ENCODE measurements around the gene REC8. TPM values are rescaled to one million over a fixed set of nuclear protein-coding genes. Genes with fewer than 3 reads are reported as not detected.

Gene REC8
- total RNA-seq, 3 donors from 2014 or later = 14.9 to 17.0 (median 16.8) TPM

GRCh38 chr14:24136684-24137528 lies 35.0 kb upstream of the REC8 start:
- Histone ChIP-seq H3K4me3 (peak overlapping the region; percentile 98), H3K4me1 (ENCODE audit: low read depth) (peaks cover 35% of the 10 kb centered on the region), H3K36me3 (ENCODE audit: low read depth) (no peaks in the 10 kb centered on the region), H3K9me3 (no peaks in the 10 kb centered on the region)
- ATAC-seq (no peak), DNase-seq (no peak)
- intact Hi-C loops (cut with DNase I, micrococcal nuclease) = no loop called here
- TF ChIP-seq, protein P1, sequence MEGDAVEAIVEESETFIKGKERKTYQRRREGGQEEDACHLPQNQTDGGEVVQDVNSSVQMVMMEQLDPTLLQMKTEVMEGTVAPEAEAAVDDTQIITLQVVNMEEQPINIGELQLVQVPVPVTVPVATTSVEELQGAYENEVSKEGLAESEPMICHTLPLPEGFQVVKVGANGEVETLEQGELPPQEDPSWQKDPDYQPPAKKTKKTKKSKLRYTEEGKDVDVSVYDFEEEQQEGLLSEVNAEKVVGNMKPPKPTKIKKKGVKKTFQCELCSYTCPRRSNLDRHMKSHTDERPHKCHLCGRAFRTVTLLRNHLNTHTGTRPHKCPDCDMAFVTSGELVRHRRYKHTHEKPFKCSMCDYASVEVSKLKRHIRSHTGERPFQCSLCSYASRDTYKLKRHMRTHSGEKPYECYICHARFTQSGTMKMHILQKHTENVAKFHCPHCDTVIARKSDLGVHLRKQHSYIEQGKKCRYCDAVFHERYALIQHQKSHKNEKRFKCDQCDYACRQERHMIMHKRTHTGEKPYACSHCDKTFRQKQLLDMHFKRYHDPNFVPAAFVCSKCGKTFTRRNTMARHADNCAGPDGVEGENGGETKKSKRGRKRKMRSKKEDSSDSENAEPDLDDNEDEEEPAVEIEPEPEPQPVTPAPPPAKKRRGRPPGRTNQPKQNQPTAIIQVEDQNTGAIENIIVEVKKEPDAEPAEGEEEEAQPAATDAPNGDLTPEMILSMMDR (IDR thresholded peaks at IDR 0.05) = no peak

DNA sequence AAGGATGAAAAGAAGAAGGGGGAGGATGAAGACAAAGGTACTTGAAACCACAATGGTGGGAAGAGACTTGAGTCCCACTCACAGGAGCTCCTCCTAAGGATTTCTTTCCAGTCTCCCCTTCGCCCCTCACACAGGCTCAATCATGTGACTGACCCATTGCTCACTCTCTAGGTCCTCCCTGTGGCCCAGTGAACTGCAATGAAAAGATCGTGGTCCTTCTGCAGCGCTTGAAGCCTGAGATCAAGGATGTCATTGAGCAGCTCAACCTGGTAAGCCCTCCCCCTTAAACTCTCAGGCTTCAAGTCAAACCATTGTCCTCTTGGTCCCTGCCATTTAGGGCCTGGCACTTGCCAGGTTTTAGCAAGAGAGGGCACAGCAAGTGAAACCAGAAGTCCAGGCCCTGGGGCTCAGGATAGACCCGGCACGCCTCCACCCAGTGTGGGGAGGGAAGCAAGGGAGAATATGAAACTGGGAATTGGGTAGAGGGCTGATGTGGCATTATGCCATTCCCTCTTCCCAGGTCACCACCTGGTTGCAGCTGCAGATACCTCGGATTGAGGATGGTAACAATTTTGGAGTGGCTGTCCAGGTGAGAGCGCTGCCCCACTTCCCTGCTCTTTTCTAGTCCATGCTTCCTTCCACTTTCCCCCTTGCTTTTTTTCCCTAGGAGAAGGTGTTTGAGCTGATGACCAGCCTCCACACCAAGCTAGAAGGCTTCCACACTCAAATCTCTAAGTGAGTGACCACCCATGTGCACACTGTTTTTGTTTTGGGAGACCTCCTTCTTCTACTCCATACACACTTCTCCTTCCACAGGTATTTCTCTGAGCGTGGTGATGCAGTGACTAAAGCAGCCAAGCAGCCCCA lies 34.1 kb upstream of the REC8 start:
- DNase-seq (no peak), ATAC-seq (no peak)
- peaks cover 43% of the 10 kb centered on the region for H3K4me1 ChIP-seq (ENCODE audit: low read depth)
- TF ChIP-seq, protein P1 (IDR thresholded peaks at IDR 0.05) = no peak
- H3K4me3 ChIP-seq = no peak overlapping the region
- intact Hi-C loops (cut with DNase I, micrococcal nuclease) = no loop called here
- no peaks in the 10 kb centered on the region for H3K36me3 ChIP-seq (ENCODE audit: low read depth)
- no peaks in the 10 kb centered on the region for H3K9me3 ChIP-seq

- ATAC-seq (no peak), DNase-seq (no peak)
- TF ChIP-seq, protein P1 (IDR thresholded peaks at IDR 0.05) = no peak
- Histone ChIP-seq H3K36me3 (ENCODE audit: low read depth) (no peaks in the 10 kb centered on the region), H3K4me3 (no peak overlapping the region), H3K9me3 (no peaks in the 10 kb centered on the region), H3K4me1 (ENCODE audit: low read depth) (peaks cover 44% of the 10 kb centered on the region)
- intact Hi-C loops (cut with DNase I, micrococcal nuclease) = no loop called here
Observed at GRCh38 chr14:24138396-24139271, 33.2 kb upstream of the REC8 start.

DNA sequence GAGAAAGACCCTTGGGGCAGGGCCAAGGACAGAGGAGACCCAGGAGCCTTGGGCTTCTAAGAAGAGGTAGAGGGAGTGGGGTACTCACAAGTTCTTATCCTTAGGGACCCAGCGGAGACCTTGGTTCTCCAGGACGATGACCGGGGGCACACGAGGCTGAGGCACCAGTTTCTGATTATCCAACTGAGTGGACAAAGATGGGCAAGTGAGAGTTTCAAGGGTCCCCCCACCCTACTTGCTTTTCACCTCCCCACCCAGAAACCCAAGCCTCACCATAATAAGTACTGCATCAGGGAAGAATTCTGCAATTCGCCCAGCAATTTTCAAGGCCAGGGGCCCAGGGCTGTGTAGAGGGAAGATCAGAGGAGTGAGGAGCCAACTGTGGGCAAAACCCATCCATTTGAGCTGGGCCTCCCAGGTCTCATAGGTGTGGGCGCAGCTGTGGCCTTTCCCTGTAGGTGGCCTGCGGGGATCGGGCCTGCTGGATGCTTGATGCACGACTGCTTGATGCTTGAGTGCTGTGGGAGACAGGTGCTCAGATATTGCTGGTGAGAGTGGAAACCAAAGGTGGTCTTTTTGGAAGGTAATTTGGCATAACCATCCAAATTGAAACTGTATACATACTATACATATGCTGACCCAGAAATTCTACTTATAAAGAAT lies 32.5 kb upstream of the REC8 start:
- peaks cover 44% of the 10 kb centered on the region for H3K4me1 ChIP-seq (ENCODE audit: low read depth)
- ATAC-seq (no peak), DNase-seq (no peak)
- TF ChIP-seq, protein P1 (IDR thresholded peaks at IDR 0.05) = no peak
- intact Hi-C loops (cut with DNase I, micrococcal nuclease) = no loop called here
- no peaks in the 10 kb centered on the region for H3K9me3 ChIP-seq
- no peaks in the 10 kb centered on the region for H3K36me3 ChIP-seq (ENCODE audit: low read depth)
- no peak overlapping the region for H3K4me3 ChIP-seq
